Right renal cortex interstitium (tissue), 3 donors: Measurements from ENCODE around the gene ENTPD2. TPM values are rescaled to one million over a fixed set of nuclear protein-coding genes. Genes with fewer than 3 reads are reported as not detected.

Source experiments
- DNase-seq, 3 donors: peaks; one replicate each; pipeline ENCODE4 v3.0.0-alpha.2; 2013; ENCODE audit warnings: low read depth in 3 of 3, low spot score in 2 of 3
- polyA plus RNA-seq, 3 donors: library from polyadenylated mRNA; unstranded; fragments of 120-200 nt; gene quantifications; one replicate each; pipeline ENCODE4 v1.2.1, GENCODE V29; 2013; ENCODE audit not compliant: insufficient read length in 3 of 3

The ENTPD2 gene
- polyA plus RNA-seq, 3 donors: 2.9 to 3.9 (median 3.3) TPM

DNA sequence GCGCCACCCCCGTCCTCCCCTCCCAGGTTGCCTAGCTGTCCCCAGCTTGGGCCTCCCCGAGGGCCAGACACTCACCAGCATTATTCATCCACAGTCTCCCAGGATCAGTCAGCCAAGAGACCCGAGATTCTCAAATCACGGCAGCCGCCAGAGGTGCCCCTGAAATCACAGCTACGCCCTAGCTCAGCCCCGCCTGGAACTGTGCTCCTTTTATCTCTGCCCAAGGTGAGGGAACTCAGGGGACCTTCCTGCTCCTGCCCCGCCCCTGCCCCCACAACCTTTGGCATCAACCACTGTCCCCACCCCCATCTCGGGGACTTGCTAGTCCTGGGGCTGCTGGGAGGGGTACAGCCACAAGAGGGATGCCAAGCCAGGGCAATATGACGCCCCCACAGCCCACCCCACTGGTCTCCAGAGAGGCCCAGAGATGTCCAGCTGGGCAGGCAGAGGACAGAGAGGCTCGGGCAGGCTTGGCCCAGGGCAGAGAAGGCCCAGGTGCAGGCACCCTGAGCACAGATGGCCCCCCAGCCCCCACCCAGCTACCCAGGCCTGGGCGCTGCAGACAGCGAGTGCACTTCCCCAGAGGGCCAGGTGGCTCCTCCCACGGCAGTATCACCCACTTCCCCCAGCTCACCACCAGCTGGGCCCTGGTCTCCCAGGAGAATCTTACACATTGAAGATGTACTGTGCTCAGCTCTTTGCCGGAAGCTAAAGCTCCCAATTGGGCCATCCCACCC is 21.8 kb downstream of the ENTPD2 start, which contains the start of gene FUT7:
Gene FUT7, minus strand, starts transcription at position 185 of the 737 bp plus-strand sequence. Its CDS starts 97 bp downstream, at position 88.
- DNase-seq: no peak

DNA sequence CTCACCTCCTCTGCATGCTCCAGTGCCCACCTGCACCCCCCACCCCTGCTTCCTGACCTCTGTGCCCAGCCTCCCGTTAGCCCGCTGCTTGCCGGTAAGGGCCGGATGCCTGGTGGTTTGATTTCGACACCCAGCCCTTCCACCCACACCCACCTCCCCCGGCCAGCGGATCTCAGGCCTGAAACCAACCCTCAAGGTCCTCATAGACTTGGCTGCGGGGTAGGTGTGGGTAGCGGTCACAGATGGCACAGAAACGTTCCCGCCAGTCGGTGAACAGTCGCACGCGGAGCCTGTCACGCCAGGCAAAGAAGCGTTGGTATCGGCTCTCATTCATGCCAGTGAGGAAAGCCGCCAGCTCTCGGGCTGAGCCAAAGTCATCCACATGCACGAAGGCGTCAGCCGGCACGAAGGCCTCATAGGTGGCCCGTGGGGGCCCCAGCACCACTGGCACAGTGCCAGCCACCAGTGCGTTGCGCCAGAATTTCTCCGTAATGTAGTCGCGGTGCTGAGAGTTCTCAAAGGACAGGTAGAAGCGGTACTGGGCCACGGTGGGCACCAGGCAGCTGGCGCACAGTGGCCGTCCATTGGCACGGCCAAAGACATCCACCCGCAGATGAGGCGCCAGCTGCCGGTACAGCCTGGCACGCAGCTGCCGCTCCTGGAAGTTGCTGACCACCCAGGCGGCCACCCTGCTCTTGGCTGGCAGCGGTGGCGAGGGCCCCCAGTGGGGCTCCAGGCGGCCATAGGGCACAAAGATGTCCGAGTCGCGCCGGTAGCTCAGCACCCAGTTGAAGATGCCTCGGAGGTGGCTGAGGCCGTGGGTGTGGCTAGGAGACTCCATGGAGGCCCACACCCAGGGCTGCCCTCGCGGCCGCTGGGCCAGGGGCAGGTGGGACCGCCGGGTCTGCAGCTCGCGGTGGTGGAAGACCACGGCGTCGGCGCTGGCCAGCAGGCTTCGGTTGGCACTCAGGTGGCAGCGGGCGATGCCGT is 23.0 kb downstream of the ENTPD2 start:
- no peak for DNase-seq

- DNase-seq: no peak
Measured at GRCh38 chr9:137030006-137030405, 23.9 kb downstream of the ENTPD2 start.

- no peak for DNase-seq
Measured at GRCh38 chr9:137029058-137029936, 24.6 kb downstream of the ENTPD2 start.

DNA sequence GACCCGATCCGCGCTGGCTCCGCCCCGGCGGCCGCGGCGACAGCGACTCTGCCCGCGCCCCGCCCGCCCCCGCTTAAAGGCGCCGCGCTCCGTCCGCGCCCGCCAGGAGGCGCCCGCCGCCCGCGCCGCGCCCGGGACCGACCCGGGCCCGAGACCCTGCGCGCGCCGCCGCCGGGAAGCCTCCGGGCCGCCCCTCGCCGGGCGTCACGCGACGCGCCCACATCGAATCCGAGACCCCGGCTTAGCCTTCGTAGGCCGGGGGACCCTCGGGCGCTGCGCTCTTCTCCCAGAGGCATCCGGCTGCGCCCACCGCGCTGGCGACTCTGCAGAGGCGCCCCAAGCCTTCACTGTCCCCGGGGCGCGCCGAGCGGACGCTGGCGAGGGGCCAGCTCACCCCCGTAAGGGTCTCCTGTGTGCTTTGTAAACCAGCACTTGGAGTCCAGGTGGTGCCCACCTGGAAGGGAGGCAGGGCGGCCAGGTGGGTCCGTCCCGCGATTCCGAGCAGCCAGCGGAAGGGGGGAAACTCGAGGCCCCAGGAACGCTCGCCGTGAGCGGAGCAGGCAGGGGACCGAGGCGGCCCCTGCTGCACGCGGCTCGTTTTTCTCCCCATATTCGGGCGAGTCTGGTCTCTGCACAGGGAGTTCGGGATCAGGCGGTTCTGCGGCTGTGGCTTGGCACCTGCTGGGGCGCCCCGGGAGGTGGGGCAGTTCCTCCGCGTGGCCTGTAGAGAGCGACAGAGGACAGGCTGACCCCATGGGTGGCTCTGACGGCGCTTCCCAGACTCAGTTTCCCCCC is 25.4 kb downstream of the ENTPD2 start:
- DNase-seq: no peak

GRCh38 chr9:137027369-137028262 is 26.2 kb downstream of the ENTPD2 start, which contains the start of gene ABCA2:
TSS of gene ABCA2 (minus strand) at chr9:137028237. CDS start at chr9:137028140, 97 bp downstream.
- DNase-seq: no peak

DNA sequence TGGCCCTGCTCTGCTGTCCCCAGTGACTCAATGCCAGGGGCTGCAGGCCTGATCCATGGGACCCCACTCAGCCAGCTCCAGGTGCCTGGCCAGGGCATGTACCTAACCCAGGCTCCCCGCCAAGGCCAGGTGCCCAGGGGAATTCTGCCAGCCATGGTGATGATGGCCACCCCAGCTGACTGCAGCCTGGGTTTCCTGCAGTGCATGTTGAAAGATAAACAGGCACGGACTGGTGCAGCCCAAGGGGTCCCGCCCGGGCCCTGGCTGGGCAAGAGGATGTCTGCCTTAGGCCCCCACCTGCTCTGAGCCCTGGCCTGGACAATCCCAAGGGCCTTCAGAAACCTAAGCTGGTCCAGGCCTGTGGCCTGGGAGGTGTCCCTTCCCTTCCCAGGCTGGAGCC is 27.0 kb downstream of the ENTPD2 start:
- DNase-seq: no peak

GRCh38 chr9:137026384-137026783 is 27.5 kb downstream of the ENTPD2 start:
- DNase-seq: no peak

GRCh38 chr9:137025517-137025966 is 28.3 kb downstream of the ENTPD2 start:
- no peak for DNase-seq

GRCh38 chr9:137023583-137023991 is 30.3 kb downstream of the ENTPD2 start:
- no peak for DNase-seq

DNA sequence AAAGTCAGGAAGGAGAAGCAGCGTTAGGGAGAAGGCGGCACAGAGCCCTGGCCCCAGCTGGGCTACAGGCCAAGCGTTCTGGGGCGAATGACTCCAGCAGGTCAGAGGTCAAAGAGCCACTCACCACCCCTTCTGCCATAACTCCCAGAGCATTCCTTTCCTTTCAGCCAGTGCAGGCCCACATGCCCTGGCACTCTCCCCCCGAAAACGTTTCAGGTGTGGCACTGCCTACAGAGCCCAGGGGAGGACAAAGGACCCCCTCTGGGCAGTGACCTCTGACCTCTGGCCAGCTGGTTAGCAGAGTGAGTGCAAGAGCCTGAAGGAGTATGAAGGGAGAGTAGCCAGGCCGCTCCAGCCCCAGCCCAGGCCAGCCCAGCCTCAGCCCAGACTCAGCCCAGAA is 30.7 kb downstream of the ENTPD2 start:
- DNase-seq: no peak

DNA sequence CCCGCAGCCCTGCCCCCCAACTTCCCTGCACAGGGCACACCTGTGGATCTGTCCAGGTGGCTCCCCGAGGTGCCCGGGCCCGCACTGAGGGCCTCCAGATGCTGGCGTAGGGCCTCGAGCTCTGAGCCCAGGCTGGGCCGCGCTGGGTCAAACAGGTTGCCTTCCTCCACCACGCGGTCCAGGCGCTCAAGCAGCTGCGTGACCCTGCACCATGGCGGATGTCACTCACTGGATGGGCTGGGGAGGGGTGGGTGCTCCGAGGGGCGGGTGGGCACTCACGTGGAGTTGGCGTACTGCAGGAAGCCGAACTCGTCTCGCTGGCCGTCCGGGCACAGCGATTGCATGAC is 31.2 kb downstream of the ENTPD2 start:
- DNase-seq: no peak

- no peak for DNase-seq
Measured at GRCh38 chr9:137021979-137022661, 31.7 kb downstream of the ENTPD2 start.

DNA sequence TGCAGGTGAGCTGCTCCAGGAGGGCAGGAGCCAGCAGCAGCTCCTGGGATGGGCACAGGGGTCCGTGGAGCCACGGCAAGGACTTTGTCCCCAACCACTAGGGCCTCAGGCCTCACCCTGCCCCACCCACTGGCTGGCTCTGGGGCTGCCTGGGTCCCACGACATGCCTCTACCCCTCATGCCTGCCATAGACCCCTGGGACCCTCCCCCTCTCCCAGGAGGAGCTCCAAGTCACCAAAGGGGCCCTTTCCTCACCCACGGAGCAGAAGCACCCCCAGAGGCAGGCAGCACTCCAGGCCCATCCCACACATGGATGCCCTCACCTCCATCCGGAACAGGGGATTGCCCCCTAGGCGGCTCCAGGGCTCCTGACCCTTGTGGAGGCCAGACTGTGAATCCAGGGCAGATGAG is 32.3 kb downstream of the ENTPD2 start:
- DNase-seq: no peak

DNA sequence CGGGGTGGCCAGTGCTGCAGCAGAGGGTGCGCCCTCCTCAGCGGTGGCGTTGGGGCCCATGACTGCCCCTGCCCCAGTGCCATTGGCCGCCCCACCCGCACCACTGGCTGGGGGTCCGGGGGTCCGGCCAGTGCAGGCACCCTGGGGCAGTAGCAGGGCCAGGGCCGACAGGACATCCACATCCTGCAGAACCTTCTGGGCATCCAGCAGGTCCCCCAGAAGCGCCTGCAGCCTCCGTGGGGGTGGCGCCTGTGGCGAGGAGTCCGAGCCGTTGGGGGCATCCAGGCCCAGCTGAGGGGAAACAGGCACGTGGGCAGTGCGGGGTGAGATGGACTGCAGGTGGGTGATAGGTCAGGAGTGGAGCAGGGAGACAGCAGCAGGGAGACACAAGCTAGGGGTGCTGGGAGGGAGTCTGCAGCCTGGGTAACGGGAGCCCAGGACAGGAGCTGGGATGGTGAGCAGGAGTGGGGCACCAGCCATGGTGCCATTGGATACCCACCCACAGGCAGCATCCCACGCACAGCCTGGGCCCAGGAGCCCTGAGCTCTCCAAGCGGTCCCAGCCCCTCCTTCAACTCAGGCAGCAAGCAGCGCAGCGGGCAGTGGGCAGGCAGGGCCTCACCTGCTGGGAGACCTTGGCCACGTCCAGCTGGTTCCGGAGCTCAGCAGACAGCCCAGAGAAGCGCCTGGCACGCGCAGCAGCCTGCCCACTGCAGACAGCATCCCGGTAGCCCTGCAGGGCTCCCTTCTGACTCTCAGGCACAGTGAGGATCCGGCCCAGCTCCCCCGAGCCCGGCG is 32.9 kb downstream of the ENTPD2 start:
- DNase-seq: no peak

DNA sequence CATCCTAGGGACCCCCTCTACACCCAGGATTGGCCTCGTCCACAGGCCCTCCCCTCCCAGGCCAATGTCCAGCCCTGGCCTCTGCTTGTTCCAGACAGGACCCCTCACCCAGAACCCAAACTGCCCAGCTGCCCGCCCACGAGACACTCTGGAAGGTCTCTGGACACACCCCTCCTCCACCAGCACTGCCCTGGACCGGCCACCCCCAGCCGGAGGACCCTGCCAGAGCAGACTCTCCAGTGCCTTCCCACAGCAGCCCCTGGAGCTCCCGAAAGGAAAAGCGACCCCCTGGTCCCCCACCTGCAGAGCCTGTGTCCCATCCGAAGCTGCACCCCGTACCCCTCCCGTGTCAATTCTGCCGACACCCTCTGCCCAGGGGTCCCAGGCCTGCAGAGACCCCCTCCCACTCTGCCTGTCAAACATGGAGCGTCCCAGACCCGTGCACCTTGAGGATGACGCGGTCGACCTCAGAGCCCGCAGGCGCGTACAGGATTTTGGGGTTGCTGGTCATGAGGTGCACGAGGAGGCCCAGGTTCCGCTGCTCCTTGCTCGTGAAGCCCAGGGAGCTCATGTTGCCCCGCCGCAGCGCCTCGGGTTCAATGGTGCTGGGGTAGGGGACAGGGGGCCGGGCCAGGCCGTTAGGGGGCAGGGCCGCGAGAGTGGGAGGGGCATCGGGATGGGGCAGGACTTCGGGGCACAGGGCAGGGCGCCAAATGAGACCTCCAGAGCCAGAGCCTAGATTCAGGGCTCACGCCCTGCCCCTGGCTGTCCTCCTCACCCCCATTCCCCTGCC is 33.8 kb downstream of the ENTPD2 start:
- no peak for DNase-seq
